C4-2B (cell line): ENCODE results near the gene BRIP1.

Source experiments
- CTCF ChIP-seq: fragments of 450-650 bp; conservative IDR thresholded peaks from 2 replicates; pipeline ENCODE4 v1.5.1; 2017; ENCODE audit warnings: mild to moderate bottlenecking
- ZFX ChIP-seq: fragments of 450-650 bp; IDR thresholded peaks from 2 replicates; pipeline ENCODE4 v1.6.1; 2017

DNA sequence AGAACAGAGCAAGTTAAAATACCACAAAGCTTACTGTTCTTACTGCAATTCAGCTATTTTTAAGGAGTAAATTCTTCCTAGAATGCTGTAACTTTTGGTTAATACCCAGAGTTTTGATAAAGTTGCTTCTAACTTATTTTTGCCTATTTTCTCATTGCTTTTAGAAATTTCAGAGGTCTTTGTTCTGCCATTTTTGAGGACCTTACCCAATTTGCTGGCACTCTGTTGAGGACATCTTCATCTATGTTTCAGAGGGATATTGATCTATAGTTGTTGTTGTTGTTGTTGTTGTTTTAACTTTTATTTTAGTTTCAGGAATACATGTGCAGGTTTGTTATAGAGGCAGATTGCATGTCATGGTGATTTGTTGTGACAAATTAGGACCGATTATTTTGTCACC, 161.3 kb downstream of the BRIP1 start:
- TF ChIP-seq CTCF (no peak), ZFX (no peak)
